GM23338 (cell line): ENCODE results near the gene TLCD5.

Source experiments
- CTCF ChIP-seq, 2 experiments: fragments of 200-600 bp in 1 of 2; sonication (generic) in 1 of 2; conservative IDR thresholded peaks; 2 replicates each; pipeline versions ENCODE4 v1.5.1 to v1.6.1; 2016 to 2017; ENCODE audit warnings: antibody characterized with exemption in 2 of 2, low read depth in 2 of 2, mild to moderate bottlenecking in 2 of 2, moderate library complexity in 1 of 2
- EZH2 ChIP-seq: fragments of 200-600 bp; sonication (generic); IDR thresholded peaks from one replicate; pipeline ENCODE4 v1.8.0; 2017; ENCODE audit warnings: antibody characterized with exemption, mild to moderate bottlenecking, low read depth; ENCODE audit not compliant: unreplicated experiment
- EZH2phosphoT487 ChIP-seq: fragments of 200-600 bp; sonication (generic); IDR thresholded peaks from one replicate; pipeline ENCODE4 v1.8.1; 2018; ENCODE audit warnings: antibody characterized with exemption; ENCODE audit not compliant: unreplicated experiment
- NANOG ChIP-seq: IDR thresholded peaks from 2 replicates; pipeline ENCODE4 v1.6.1; 2016; ENCODE audit warnings: antibody characterized with exemption, borderline replicate concordance
- POLR2AphosphoS5 ChIP-seq: IDR thresholded peaks from 2 replicates; pipeline ENCODE4 v1.6.1; 2016; ENCODE audit warnings: antibody characterized with exemption, low read depth
- REST ChIP-seq: IDR thresholded peaks from one replicate; pipeline ENCODE4 v1.6.1; 2018; ENCODE audit warnings: antibody characterized with exemption; ENCODE audit not compliant: unreplicated experiment

GRCh38 chr11:120344302-120345004, 19.4 kb downstream of the TLCD5 start:
- TF ChIP-seq POLR2AphosphoS5 (no peak), CTCF (conservative IDR thresholded peaks at IDR 0.05; ENCODE audit: low read depth in 2 of 2) (no peak), EZH2phosphoT487 (no peak), EZH2 (no peak), NANOG (no peak), REST (no peak)
